ENCODE data around the gene CELA3B.
"Not testable (repeated sequence)": the region's sequence is repeated elsewhere in the genome, so short reads cannot be mapped to it uniquely, and the experiment has no call there.

CELA3B gene

GRCh38 chr1:21980515-21981220 is 3.8 kb downstream of the CELA3B start:
- not testable (repeated sequence) for DNase-seq (ENCODE audit: low read depth)

GRCh38 chr1:21981253-21981652 is 4.4 kb downstream of the CELA3B start:
- DNase-seq (ENCODE audit: low read depth) = not testable (repeated sequence)

GRCh38 chr1:21982122-21982521 is 5.3 kb downstream of the CELA3B start:
- DNase-seq (ENCODE audit: low read depth) = not testable (repeated sequence)

- not testable (repeated sequence) for DNase-seq (ENCODE audit: low read depth)
Measured at GRCh38 chr1:21983539-21983938, 6.7 kb downstream of the CELA3B start.

- DNase-seq (ENCODE audit: low read depth) = not testable (repeated sequence)
Measured at GRCh38 chr1:21985893-21986292, 9.1 kb downstream of the CELA3B start.

GRCh38 chr1:21986386-21986785 is 9.6 kb downstream of the CELA3B start:
- DNase-seq (ENCODE audit: low read depth) = not testable (repeated sequence)

GRCh38 chr1:21989672-21990393 is 13.0 kb downstream of the CELA3B start:
- DNase-seq (ENCODE audit: low read depth) = not testable (repeated sequence)

- not testable (repeated sequence) for DNase-seq (ENCODE audit: low read depth)
Measured at GRCh38 chr1:21992186-21992585, 15.4 kb downstream of the CELA3B start.

- DNase-seq (ENCODE audit: low read depth) = not testable (repeated sequence)
Measured at GRCh38 chr1:21994716-21995115, 17.9 kb downstream of the CELA3B start.

- DNase-seq (ENCODE audit: low read depth) = not testable (repeated sequence)
Measured at GRCh38 chr1:21996663-21996970, 19.8 kb downstream of the CELA3B start.

GRCh38 chr1:21997891-21998623 is 21.2 kb downstream of the CELA3B start:
- DNase-seq (ENCODE audit: low read depth) = not testable (repeated sequence)

- not testable (repeated sequence) for DNase-seq (ENCODE audit: low read depth)
Measured at GRCh38 chr1:21998624-21999294, 21.9 kb downstream of the CELA3B start.

GRCh38 chr1:21999645-22000044 is 22.8 kb downstream of the CELA3B start:
- not testable (repeated sequence) for DNase-seq (ENCODE audit: low read depth)

GRCh38 chr1:22001409-22001808 is 24.6 kb downstream of the CELA3B start, which contains the start of gene CELA3A:
Gene CELA3A (plus strand): TSS chr1:22001657. CDS start chr1:22001675, 18 bp downstream.
- no peak for DNase-seq (ENCODE audit: low read depth)

- DNase-seq (ENCODE audit: low read depth) = not testable (repeated sequence)
Measured at GRCh38 chr1:22002461-22002860, 25.6 kb downstream of the CELA3B start.

GRCh38 chr1:22002875-22003274 is 26.1 kb downstream of the CELA3B start:
- DNase-seq (ENCODE audit: low read depth) = not testable (repeated sequence)

GRCh38 chr1:22003959-22004358 is 27.1 kb downstream of the CELA3B start:
- not testable (repeated sequence) for DNase-seq (ENCODE audit: low read depth)

- DNase-seq (ENCODE audit: low read depth) = not testable (repeated sequence)
Measured at GRCh38 chr1:22005261-22006149, 28.7 kb downstream of the CELA3B start.

- not testable (repeated sequence) for DNase-seq (ENCODE audit: low read depth)
Measured at GRCh38 chr1:22006736-22007135, 29.9 kb downstream of the CELA3B start.

- not testable (repeated sequence) for DNase-seq (ENCODE audit: low read depth)
Measured at GRCh38 chr1:22007262-22007661, 30.4 kb downstream of the CELA3B start.

- DNase-seq (ENCODE audit: low read depth) = not testable (repeated sequence)
Measured at GRCh38 chr1:22009566-22009965, 32.7 kb downstream of the CELA3B start.
